Activated CD8-positive, alpha-beta memory T cell treated with anti-CD3 and anti-CD28 coated beads for 36 hours (primary cell): ENCODE measurements around the gene TRAPPC3L. TPM values are rescaled to one million over a fixed set of nuclear protein-coding genes. Genes with fewer than 3 reads are reported as not detected.

ENCODE experiments used
- CTCF ChIA-PET: fragments of 350-600 bp; sonication (Branson Sonifier 250); formaldehyde crosslinking; loops from one replicate; lab custom pipeline; 2021; ENCODE audit warnings: antibody characterized with exemption; lab: Charles Lee
- POLR2A ChIA-PET: fragments of 350-600 bp; sonication (Branson Sonifier 250); formaldehyde crosslinking; loops from one replicate; lab custom pipeline; 2021; ENCODE audit warnings: antibody characterized with exemption; lab: Charles Lee
- total RNA-seq, 2 experiments: library from RNA; stranded (reverse); gene quantifications; one replicate each; pipeline ENCODE4 v1.2.3, GENCODE V29; 2021

TRAPPC3L gene
- total RNA-seq, 2 experiments from 2014 or later: not detected

DNA sequence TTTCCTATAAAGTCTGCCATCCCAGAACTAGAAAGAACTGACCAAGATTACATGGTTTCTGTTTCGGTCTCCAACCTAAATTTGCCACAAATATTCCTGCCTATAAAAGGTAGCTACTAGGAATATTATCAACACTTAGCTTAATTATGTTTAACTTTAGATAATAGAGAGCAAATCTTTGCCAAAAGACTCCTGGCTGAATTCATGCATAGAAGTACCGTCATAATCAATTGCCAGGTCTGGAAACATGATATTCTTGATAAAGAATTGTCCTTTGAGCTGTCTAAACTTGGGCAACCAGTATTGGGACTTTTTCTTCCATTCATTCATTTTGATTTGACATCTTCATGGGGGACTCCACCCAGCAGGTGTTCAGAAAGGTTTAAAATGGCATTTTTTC, 61.9 kb downstream of the TRAPPC3L start:
- CTCF ChIA-PET: no interaction called here

DNA sequence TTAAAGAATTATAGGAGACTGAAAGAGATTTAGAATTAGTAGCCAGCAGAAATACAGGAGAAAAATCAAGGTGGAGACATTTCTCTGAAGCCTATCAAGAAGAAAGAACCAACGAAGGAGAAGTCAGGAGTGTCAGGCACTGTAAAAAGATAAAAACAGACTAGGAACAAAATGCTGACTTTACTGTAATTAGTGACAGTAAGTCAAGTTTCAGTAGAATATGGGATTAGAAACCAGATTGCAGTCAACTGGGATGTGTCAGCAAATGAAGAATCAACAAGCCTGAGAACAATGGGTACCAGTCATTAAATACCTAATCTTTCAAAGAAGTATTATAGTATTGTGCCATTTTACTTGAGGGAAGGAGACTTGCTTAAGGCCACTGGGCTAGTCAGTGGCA, 62.7 kb downstream of the TRAPPC3L start:
- POLR2A ChIA-PET: no interaction called here
- CTCF ChIA-PET: no interaction called here

More for the DNA sequence above, 61.9 kb downstream of the TRAPPC3L start:
- POLR2A ChIA-PET: no interaction called here

DNA sequence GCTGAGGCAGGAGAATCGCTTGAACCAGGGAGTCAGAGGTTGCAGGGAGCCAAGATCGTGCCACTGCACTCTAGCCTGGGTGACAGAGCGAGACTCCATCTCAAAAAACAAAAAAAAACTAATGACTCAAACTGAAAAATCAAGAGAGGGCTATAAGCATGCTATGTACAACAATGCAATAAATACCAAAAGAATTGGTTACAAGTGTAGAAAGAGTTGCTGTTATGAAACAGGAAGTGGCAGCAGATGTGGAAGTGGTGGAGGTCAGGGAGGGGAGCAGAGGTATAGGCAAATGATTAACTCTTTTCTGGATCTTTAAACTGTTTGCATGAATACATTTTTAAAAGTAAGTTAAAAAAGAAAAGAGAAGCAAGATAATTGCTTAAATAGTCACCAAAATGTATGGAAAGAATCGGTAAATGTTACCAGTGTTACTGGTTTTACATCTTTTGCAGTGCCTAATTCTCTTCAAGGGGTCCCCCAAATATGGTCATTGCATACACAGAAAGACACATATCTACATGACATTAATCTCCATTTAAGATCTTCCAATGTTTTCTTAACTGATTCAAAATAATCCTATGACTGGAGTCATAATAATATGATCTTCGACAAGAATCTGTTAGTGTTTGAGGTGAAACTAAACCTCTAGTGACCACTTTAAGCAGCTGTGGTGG, 69.3 kb downstream of the TRAPPC3L start:
- CTCF ChIA-PET: no interaction called here
- POLR2A ChIA-PET: no interaction called here

DNA sequence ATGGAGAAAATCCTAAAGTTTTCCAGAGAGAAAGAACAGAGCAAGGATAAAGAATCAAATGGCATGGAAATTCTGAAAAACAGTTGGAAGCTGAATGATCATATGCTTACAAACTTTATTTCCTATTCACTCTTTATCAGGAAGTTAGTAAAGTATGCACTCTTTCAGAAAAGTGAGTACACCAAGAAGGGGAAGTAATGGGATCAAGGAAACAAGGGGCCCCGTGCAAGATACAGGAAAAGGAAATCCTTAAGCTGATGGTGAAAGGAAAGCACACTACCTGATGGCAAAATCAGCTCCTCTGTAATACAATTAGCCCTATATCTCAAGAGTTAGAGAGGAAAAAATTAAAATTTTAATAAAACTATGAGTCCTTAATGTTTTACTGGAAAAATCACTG, 70.3 kb downstream of the TRAPPC3L start:
- CTCF ChIA-PET: no interaction called here
- POLR2A ChIA-PET: no interaction called here

DNA sequence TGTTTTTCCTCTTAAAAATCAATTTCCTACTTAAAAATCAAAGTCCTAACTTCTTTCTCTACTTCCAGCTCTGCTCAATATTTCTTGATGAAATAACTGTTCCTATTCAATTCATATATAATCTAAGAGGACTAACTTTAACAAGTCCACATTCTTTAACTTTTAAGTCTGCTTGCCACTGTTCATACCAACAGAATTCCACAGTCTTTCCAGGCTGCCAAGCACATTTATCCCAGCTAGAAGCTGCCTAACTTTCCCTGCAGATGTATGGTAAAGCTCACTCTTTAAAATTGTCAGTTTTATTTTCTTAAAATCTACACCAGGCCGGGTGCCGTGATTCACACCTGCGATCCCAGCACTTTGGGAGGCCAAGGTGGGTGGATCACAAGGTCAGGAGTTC, 72.8 kb downstream of the TRAPPC3L start:
- ChIA-PET POLR2A (no interaction called here), CTCF (no interaction called here)

DNA sequence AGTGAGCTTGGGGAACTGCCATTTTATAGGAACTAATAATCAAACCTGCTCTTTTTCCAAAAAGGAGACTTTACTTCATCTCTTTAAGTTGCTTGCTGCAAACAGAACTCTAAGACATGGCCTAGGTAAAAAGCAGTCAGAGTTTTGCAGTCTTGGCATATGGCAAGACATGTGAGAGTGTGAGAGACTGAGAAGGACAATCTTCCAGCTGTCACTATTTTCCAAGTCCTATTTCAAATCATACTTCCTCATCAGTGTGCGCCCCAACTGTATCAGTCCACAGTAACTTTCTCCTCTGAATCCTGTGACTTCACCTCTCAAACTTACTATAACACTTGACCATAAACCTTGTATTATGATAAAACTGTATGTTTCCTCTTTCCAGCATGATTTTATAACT, 74.0 kb downstream of the TRAPPC3L start:
- ChIA-PET POLR2A (no interaction called here), CTCF (no interaction called here)

DNA sequence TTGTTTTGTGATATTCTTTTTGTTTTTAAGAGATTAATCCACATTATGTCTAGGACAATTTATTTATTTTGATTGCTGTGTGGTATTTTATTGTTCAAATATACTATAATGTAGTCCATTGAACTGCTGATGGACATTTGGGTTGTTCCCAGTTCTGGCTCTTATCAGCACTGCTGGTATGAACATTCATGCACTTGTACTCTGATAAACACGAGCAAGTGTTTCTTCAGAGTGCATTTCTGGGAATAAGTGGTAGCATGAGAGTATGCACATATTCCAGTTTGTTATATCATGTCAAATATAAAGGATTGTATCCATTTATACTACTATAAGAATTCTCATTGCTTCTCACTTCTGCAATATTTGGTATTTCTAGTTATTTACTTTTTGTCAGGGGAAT, 77.2 kb downstream of the TRAPPC3L start:
- CTCF ChIA-PET: no interaction called here
- POLR2A ChIA-PET: no interaction called here

DNA sequence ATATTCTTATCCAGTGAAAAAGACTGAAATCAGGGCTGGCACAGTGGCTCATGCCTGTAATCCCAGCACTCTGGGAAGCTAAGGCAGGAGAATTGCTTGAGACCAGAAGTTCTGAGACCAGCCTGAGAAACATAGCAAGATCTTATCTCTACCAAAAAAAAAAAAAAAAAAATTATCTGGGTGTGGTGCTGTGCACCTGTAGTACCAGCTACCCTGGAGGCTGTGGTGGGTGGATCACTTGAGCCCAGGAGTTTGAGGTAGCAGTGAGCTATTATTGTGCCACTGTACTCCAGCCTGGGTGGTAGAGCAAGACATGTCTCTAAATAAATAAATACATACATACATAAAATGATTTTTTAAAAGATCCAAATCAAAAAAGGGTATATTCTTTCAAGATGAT, 78.0 kb downstream of the TRAPPC3L start:
- ChIA-PET POLR2A (no interaction called here), CTCF (no interaction called here)

DNA sequence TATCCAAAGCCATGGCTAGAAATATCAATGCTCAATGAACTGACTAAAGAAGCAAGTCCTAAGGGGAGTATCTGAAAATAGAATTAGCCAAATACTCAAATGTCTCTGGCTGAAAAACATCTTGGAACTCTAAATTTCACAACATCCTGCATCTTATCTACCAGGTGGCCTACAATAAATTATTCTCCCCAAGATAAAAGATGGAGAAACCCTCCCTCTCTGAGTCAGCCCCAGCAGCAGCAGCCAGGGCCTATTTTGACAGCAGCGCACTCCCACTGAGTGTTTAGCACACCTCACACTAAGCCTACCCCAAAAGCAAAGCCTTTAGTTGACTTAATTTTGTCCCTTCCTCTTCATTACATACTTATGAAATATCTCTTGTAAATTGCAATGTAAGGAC, 78.4 kb downstream of the TRAPPC3L start:
- CTCF ChIA-PET: no interaction called here
- POLR2A ChIA-PET: no interaction called here

DNA sequence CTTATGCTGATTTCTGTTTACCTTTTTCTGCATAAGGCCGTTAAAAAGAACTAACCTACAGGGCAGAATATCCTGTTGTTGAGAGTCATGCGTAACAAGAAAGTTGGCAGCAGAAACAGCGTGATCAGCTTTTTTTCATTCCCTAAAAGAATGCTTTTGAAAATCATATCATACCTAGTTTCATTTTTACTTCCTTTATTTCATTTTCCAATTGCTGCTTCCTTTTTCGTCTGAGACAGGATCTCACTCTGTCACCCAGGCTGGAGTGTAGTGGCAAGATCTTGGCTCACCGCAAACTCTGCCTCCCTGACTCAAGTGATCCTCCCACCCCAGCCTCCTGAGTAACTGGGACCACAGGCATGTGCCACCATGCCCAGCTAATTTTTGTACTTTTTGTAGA, 80.2 kb downstream of the TRAPPC3L start:
- ChIA-PET POLR2A (no interaction called here), CTCF (no interaction called here)

DNA sequence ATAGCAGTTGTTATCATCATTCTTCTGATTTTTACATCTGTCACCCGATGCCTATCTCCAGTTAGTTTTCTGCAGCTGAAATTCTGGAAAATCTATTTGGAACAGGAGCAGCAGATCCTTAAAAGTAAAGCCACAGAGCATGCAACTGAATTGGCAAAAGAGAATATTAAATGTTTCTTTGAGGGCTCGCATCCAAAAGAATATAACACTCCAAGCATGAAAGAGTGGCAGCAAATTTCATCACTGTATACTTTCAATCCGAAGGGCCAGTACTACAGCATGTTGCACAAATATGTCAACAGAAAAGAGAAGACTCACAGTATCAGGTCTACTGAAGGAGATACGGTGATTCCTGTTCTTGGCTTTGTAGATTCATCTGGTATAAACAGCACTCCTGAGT, 82.2 kb downstream of the TRAPPC3L start:
- ChIA-PET CTCF (no interaction called here), POLR2A (no interaction called here)

DNA sequence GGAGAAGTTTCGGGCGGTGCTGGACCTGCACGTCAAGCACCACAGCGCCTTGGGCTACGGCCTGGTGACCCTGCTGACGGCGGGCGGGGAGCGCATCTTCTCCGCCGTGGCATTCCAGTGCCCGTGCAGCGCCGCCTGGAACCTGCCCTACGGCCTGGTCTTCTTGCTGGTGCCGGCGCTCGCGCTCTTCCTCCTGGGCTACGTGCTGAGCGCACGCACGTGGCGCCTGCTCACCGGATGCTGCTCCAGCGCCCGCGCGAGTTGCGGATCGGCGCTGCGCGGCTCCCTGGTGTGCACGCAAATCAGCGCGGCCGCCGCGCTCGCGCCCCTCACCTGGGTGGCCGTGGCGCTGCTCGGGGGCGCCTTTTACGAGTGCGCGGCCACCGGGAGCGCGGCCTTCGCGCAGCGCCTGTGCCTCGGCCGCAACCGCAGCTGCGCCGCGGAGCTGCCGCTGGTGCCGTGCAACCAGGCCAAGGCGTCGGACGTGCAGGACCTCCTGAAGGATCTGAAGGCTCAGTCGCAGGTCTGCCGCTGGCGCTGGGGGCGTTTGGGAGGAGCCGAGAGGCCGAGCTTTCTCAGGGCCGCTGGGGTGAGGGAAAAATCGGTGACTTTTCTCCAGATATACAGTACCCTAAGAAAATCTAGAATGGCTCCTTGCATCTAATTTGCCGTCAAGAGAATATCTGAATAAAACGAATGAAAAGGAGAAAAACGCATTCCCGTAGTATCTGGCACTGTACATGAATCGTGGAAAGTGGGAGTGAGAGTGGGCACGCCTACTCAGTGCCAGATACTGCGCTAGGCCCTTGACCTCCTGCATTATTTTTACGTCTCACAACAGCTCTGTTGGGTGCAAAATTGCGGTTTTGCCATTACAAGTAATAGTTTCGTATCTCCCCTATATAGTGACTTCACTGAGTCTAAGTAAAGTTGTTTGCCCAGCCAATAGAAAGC, 83.3 kb downstream of the TRAPPC3L start:
- POLR2A ChIA-PET: no interaction called here
- CTCF ChIA-PET: interaction anchor here (1.0 kb wide), 1 partner anchor 174 kb away, joined by 3 read pairs; no protein-coding TSS in a partner anchor

DNA sequence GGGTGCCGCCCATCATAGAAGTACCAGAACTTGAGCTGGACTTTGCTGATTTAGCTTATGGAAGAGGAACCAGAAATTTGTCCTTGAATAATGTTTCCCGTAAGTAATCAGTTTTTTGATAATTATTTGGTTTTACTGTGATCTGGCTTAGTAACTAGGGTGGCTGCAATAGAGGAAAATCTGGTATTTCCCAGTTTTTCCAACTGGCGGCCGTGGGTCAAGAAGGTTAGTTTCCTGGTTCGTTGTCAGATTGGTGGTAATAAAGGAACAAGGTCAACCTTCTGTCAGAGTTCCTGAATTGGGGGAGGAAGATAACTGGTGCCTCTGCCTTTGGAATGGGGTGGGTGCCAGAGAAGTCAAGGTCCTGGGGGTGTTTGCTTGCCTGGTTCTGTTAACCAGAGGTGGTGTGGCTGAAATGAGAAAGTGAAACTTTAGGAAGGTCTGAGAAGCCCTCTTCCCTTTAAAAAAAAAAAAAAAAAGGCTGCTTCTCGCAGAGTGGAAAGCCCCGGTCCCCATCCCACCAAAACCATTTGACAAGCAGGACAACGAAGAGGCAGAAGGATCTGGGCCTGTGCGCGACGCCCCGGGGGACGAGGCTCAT, 84.1 kb downstream of the TRAPPC3L start, which contains the start of gene CALHM6:
Gene CALHM6, plus strand, starts transcription at position 45 of the 601 bp plus-strand sequence. Its CDS starts 555 bp downstream, at position 600.
- ChIA-PET CTCF (interaction anchor here (1.0 kb wide), 1 partner anchor 174 kb away, joined by 3 read pairs; no protein-coding TSS in a partner anchor), POLR2A (no interaction called here)

DNA sequence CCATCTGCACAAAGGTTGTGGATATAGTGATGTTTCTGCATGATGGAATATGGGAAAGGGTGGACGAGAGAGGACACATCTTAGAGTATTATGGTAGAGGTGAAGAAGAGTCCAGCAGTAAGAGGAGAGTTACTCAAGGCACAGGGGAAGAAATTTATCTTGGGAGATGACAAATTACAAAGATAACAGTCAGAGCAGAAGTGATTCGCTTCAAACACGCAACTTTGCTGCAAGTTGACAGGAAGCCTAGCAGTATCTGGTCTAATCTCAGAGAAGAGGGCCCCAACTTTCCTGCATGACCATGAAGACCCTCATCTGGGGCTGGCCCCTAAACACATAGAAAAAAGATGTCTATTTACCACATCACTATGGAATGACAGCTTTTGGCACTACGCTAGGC, 85.6 kb downstream of the TRAPPC3L start:
- POLR2A ChIA-PET: no interaction called here
- CTCF ChIA-PET: no interaction called here

DNA sequence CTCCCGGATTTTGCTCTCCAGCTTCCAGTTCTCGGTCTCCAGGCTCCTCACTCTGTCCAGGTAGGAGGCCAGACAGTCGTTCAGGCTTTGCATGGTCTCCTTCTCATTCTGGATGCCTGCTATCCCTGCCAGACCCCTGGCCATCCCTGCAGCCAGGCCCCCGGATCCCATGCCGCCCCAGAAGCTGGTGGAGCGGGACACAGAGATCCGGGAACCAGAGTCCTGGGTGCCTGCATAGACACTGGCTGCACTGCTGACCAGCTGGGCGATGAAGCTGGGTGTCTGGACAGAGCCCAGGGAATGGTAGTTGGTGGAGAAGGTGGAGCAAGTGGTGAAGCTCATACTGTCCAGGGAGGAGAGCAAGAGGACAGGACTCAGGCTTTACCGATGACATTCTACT, 87.2 kb downstream of the TRAPPC3L start:
- ChIA-PET CTCF (no interaction called here), POLR2A (no interaction called here)

DNA sequence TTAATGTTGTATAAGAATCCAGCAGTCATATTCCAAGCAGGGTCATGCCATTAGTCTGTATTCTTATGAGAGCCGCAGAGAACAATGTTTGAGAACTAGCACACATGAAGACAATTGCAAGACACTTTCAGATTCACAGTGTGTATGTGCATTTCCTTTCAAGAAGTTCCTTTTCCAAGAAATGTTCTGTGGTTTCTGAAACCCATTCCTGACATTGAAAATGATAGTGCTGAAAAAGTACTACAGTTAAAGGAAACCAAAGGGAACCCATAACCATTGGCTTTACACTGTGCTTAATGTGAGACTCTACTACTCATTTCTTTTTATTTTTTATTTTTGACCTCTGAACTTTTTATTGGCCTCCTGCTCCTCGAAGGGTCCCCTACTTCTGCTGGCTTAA, 88.6 kb downstream of the TRAPPC3L start:
- ChIA-PET POLR2A (no interaction called here), CTCF (no interaction called here)

DNA sequence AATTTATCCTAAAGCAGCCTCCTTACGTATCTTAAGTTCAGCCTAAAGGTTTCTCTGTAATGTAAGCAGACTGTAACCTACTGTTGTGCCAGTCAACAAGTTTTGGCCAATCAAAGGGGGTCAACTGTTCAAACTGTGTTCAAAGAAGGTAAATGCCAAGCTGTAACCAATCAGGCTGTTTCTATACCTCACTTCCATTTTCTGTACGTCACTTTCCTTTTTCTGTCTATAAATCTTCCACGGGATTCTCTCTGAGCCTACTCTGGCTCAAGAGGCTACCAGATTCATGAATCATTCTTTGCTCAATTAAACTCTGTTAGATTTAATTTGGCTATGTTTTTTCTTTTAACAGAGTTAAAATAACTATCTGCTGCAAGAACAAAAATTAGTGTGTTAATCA, 89.4 kb downstream of the TRAPPC3L start:
- POLR2A ChIA-PET: no interaction called here
- CTCF ChIA-PET: no interaction called here

DNA sequence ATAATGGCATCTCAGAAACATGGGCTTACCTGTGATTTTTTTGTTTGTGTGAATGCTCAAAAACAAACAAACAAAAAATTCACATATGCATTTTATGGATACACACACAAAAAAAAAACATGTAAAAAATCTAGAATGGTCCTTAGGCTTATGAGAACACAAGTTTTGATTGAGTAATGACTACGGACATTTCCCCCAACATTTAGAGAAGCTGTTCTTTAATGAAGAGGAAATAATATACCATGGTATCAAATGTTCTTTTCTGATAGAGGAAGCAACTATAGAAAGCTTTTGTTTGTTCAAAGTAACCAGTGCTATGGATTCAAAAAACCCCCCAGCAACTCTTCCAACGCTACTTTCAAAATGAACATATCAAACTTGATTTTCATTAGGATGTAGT, 93.0 kb downstream of the TRAPPC3L start:
- CTCF ChIA-PET: no interaction called here
- POLR2A ChIA-PET: no interaction called here

DNA sequence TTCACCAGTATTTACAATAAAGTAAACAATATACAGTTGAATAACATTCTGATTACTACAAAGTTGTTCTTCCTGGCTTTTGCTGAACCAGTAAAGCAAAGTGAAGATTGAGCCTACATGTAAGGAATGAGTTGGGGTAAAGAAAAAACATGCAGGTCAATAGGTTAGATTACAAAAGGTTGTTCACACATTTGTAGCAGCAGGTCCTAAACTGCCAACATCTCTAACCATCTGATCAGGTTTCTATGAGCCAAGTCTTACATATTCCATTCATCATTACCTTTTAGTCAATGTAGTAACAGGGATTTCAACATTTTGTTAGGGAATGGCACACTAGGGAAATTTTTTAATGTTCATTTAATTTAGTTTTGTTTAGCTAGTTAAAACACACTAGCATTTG, 93.6 kb downstream of the TRAPPC3L start:
- ChIA-PET POLR2A (no interaction called here), CTCF (no interaction called here)
